Measurements from ENCODE around the gene ZNF444. TPM values are rescaled to one million over a fixed set of nuclear protein-coding genes. Genes with fewer than 3 reads are reported as not detected.

Gene ZNF444
- total RNA-seq, 2 donors from 2014 or later, result 62.0 to 105 TPM

GRCh38 chr19:56156768-56157167 is 15.7 kb downstream of the ZNF444 start:
- peak overlapping the region in 1 of 2 donors; percentile 29 for H3K27ac ChIP-seq
- intact Hi-C loops (cut with DNase I), result loop anchor here (5.0 kb wide), 1 partner anchor 44 kb away; no protein-coding TSS in a partner anchor

DNA sequence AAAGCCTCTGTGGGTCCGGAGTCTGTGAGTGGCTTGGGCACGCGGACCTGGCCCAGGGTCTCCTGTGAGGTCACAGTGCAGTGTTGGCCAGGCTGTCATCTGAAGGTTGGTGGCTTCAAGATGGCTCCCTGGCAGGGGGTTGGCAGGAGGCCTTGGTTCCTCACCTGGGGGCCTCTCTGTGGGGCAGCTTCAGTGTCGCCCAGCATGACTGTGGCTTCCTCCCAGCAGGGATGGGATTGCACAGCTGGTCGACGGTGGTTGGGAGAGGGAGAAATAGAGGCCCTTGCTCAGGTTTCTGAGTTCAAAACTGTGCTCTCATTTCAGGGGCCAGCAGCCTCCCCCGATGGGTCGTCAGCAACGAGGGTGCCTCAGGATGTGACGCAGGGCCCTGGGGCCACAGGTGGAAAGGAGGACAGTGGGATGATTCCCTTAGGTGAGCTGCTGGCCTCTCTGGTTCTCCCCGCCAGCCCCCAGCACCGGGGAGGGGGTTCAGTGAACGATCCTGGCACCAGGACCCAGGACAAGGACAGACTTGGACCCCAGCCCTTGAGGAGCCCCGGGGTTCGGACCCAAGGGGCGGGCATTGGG is 17.2 kb downstream of the ZNF444 start:
- DNase-seq (ENCODE audit: low spot score), result no peak
- TF ChIP-seq POLR2AphosphoS5 (IDR thresholded peaks at IDR 0.05) (no peak), POLR2A (IDR thresholded peaks at IDR 0.05) (no peak)
- TF ChIP-seq, protein P1, sequence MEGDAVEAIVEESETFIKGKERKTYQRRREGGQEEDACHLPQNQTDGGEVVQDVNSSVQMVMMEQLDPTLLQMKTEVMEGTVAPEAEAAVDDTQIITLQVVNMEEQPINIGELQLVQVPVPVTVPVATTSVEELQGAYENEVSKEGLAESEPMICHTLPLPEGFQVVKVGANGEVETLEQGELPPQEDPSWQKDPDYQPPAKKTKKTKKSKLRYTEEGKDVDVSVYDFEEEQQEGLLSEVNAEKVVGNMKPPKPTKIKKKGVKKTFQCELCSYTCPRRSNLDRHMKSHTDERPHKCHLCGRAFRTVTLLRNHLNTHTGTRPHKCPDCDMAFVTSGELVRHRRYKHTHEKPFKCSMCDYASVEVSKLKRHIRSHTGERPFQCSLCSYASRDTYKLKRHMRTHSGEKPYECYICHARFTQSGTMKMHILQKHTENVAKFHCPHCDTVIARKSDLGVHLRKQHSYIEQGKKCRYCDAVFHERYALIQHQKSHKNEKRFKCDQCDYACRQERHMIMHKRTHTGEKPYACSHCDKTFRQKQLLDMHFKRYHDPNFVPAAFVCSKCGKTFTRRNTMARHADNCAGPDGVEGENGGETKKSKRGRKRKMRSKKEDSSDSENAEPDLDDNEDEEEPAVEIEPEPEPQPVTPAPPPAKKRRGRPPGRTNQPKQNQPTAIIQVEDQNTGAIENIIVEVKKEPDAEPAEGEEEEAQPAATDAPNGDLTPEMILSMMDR (IDR thresholded peaks at IDR 0.05), result no peak
- Histone ChIP-seq H3K4me3 (no peak overlapping the region), H3K4me1 (replicated peaks) (no peaks in the 10 kb centered on the region), H3K36me3 (peaks cover 0 to 13% of the 10 kb centered on the region in 2 donors), H3K9me3 (no peaks in the 10 kb centered on the region), H3K27me3 (replicated peaks; ENCODE audit: insufficient read depth) (no peaks in the 10 kb centered on the region), H3K27ac (no peak overlapping the region)
- intact Hi-C loops (cut with DNase I), result loop anchor here (5.0 kb wide), 1 partner anchor 46 kb away; no protein-coding TSS in a partner anchor
- WGBS, result 95% methylated on average over 16 of the region's 16 CpGs

More at GRCh38 chr19:56156768-56157167, 15.7 kb downstream of the ZNF444 start:
- TF ChIP-seq, protein P1 (IDR thresholded peaks at IDR 0.05), result no peak
- TF ChIP-seq POLR2AphosphoS5 (IDR thresholded peaks at IDR 0.05) (no peak), POLR2A (IDR thresholded peaks at IDR 0.05) (no peak)
- Histone ChIP-seq H3K4me1 (replicated peaks) (no peaks in the 10 kb centered on the region), H3K27me3 (replicated peaks; ENCODE audit: insufficient read depth) (no peaks in the 10 kb centered on the region), H3K4me3 (no peak overlapping the region), H3K36me3 (peaks cover 0 to 13% of the 10 kb centered on the region in 2 donors), H3K9me3 (no peaks in the 10 kb centered on the region)
- WGBS, result 62% methylated on average over 11 of the region's 11 CpGs
- DNase-seq (ENCODE audit: low spot score), result no peak

DNA sequence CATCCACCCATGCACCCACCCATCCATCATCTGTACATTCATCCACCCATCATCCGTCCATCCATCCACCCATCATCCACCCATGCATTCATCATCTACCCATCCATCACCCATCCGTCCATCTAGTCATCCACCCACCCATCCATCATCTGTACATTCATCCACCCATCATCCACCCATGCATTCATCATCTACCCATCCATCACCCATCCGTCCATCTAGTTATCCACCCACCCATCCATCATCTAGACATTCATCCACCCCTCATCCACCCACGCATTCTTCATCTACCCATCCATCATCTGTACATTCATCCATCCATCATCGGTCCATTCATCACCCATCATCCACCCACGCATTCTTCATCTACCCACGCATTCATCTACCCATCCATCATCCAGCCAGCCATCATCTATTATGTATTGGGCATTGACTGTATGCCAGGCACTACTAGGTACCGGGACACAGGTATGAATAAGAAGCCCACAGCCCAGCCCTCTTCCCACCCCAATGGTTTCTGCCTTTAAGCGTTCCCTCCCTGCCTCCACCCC is 18.0 kb downstream of the ZNF444 start:
- no peak overlapping the region for H3K27ac ChIP-seq
- TF ChIP-seq, protein P1 (IDR thresholded peaks at IDR 0.05), result no peak
- no peak for TF ChIP-seq POLR2A (IDR thresholded peaks at IDR 0.05)
- no peak for TF ChIP-seq POLR2AphosphoS5 (IDR thresholded peaks at IDR 0.05)
- H3K4me1 ChIP-seq (replicated peaks), result no peaks in the 10 kb centered on the region
- DNase-seq (ENCODE audit: low spot score), result no peak
- 93% methylated on average over 9 of the region's 9 CpGs for WGBS
- H3K27me3 ChIP-seq (replicated peaks; ENCODE audit: insufficient read depth), result no peaks in the 10 kb centered on the region
- no peak overlapping the region for H3K4me3 ChIP-seq
- intact Hi-C loops (cut with DNase I), result loop anchor here (5.0 kb wide), 1 partner anchor 47 kb away; no protein-coding TSS in a partner anchor
- no peaks in the 10 kb centered on the region for H3K9me3 ChIP-seq
- H3K36me3 ChIP-seq, result peaks cover 0 to 13% of the 10 kb centered on the region in 2 donors

- Histone ChIP-seq H3K9me3 (no peaks in the 10 kb centered on the region), H3K27me3 (replicated peaks; ENCODE audit: insufficient read depth) (no peaks in the 10 kb centered on the region), H3K36me3 (peaks cover 0 to 13% of the 10 kb centered on the region in 2 donors), H3K4me1 (replicated peaks) (no peaks in the 10 kb centered on the region), H3K4me3 (no peak overlapping the region), H3K27ac (no peak overlapping the region)
- 95% methylated on average over 55 of the region's 69 CpGs for WGBS
- DNase-seq (ENCODE audit: low spot score), result no peak
- intact Hi-C loops (cut with DNase I), result loop anchor here (5.0 kb wide), 1 partner anchor 47 kb away; no protein-coding TSS in a partner anchor
- TF ChIP-seq POLR2A (IDR thresholded peaks at IDR 0.05) (no peak), POLR2AphosphoS5 (IDR thresholded peaks at IDR 0.05) (no peak)
- TF ChIP-seq, protein P1 (IDR thresholded peaks at IDR 0.05), result no peak
Measured at GRCh38 chr19:56159622-56160271, 18.7 kb downstream of the ZNF444 start.

Measured in prostate gland (tissue), 2 donors.